ENCODE results near the gene PLCE1. TPM values are rescaled to one million over a fixed set of nuclear protein-coding genes. Genes with fewer than 3 reads are reported as not detected.

The PLCE1 gene
- total and polyA plus RNA-seq, 2 of the 4 experiments (the other 2 are of a cell fraction): 2.2 to 4.5 TPM

DNA sequence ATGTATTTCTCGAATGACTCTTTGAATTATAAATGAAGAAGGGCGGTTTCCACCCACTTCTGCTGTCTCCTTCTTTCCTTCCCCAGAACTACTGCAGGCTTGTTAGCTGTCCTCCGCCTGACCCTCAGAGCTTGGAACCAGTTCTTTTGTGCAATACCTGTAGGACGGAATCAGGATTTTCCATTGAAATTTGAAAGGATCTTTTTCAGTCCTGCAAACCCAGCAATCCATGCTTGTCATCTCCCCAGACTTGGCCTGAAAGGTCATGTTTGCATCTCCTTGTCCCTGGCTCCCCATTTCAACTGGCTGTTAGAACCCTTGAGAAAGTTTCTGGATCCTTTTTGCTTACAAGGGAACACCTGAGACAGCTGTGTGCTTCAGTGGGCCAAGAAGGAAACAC is 47.5 kb downstream of the PLCE1 start:
- H2AFZ ChIP-seq (replicated peaks; ENCODE audit: low read length, poor library complexity): no peak overlapping the region
- no peak overlapping the region for H3K56ac ChIP-seq (ENCODE audit: extremely low read depth, insufficient read depth, low read length)
- H3K4me1 ChIP-seq (ENCODE audit: control insufficient read depth, insufficient read depth, low read length): peaks cover 2% of the 10 kb centered on the region
- DNase-seq (no peak), ATAC-seq (ENCODE audit: low read depth) (no peak)
- H3K4me2 ChIP-seq (ENCODE audit: low read depth, low read length): no peak overlapping the region
- no peak overlapping the region for H3K4me3 ChIP-seq (ENCODE audit: insufficient read depth, low read depth, low read length)
- dilution Hi-C loops (cut with HindIII; ENCODE audit: low sequenced_read_pairs, unreplicated experiment) (no loop called here), in situ Hi-C loops (cut with MboI; ENCODE audit: low sequenced_read_pairs) (no loop called here), intact Hi-C loops (cut with micrococcal nuclease) (no loop called here)
- H3K9me1 ChIP-seq (ENCODE audit: insufficient read depth, low read length): 0 out of 2 replicates have a peak, but pooled peaks cover 3% of the 10 kb centered on the region
- no peak overlapping the region for H3K18ac ChIP-seq (ENCODE audit: low read depth, low read length)
- no peak overlapping the region for H2AK5ac ChIP-seq (ENCODE audit: low read depth, low read length)
- no peaks in the 10 kb centered on the region for H3K79me1 ChIP-seq (ENCODE audit: low read depth in 1 of 2, low read length in 2 of 2)
- H3K36me3 ChIP-seq (ENCODE audit: control insufficient read depth, insufficient read depth, low read length): no peaks in the 10 kb centered on the region
- no peaks in the 10 kb centered on the region for H4K20me1 ChIP-seq (ENCODE audit: insufficient read depth, low read length)
- H3K27me3 ChIP-seq (ENCODE audit: control insufficient read depth, insufficient read depth, low read length): no peaks in the 10 kb centered on the region
- no peak overlapping the region for H3K4ac ChIP-seq (ENCODE audit: low read depth, low read length)
- no peak overlapping the region for H2AK9ac ChIP-seq (replicated peaks; ENCODE audit: low read depth, low read length, poor library complexity)
- no peak overlapping the region for H3K9ac ChIP-seq (ENCODE audit: low read depth, low read length)
- TF ChIP-seq USF2 (IDR thresholded peaks at IDR 0.05; ENCODE audit: low read depth, low read length): no peak
- TF ChIP-seq FOS (IDR thresholded peaks at IDR 0.05; ENCODE audit: low read depth, low read length): no peak
- no peak for TF ChIP-seq MAFK (IDR thresholded peaks at IDR 0.05; ENCODE audit: low read depth, low read length)
- TF ChIP-seq CEBPB (IDR thresholded peaks at IDR 0.05; ENCODE audit: low read depth, low read length): no peak
- TF ChIP-seq MXI1 (IDR thresholded peaks at IDR 0.05; ENCODE audit: borderline replicate concordance, low read depth, low read length): no peak
- no peak for TF ChIP-seq RCOR1 (IDR thresholded peaks at IDR 0.05; ENCODE audit: insufficient replicate concordance, low read length)
- no peak for TF ChIP-seq POLR2A (IDR thresholded peaks at IDR 0.05; ENCODE audit: low read depth, low read length)
- no peak for TF ChIP-seq MAZ (IDR thresholded peaks at IDR 0.05; ENCODE audit: borderline replicate concordance, low read depth, low read length)
- TF ChIP-seq, protein P1, sequence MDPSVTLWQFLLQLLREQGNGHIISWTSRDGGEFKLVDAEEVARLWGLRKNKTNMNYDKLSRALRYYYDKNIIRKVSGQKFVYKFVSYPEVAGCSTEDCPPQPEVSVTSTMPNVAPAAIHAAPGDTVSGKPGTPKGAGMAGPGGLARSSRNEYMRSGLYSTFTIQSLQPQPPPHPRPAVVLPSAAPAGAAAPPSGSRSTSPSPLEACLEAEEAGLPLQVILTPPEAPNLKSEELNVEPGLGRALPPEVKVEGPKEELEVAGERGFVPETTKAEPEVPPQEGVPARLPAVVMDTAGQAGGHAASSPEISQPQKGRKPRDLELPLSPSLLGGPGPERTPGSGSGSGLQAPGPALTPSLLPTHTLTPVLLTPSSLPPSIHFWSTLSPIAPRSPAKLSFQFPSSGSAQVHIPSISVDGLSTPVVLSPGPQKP (IDR thresholded peaks at IDR 0.05; ENCODE audit: borderline replicate concordance, low read depth, low read length): no peak
- no peak for TF ChIP-seq CHD1 (IDR thresholded peaks at IDR 0.05; ENCODE audit: low read depth, low read length)
- H3K23ac ChIP-seq (ENCODE audit: low read depth, low read length): no peak overlapping the region
- no peak overlapping the region for H4K5ac ChIP-seq (ENCODE audit: low read depth, low read length)
- no peak overlapping the region for H2BK5ac ChIP-seq (ENCODE audit: low read depth, low read length, poor library complexity, severe bottlenecking)
- H3K27ac ChIP-seq (ENCODE audit: insufficient read depth, low read length): no peak overlapping the region
- H4K91ac ChIP-seq (ENCODE audit: insufficient read depth, low read depth, low read length): no peak overlapping the region
- BruUV-seq (replicated peaks): no TSS peak
- H2BK20ac ChIP-seq (ENCODE audit: low read depth, low read length): no peak overlapping the region
- no peak overlapping the region for H4K8ac ChIP-seq (ENCODE audit: low read depth in 2 of 2, low read length in 2 of 2)
- WGBS, 2 experiments (ENCODE audit: extremely low coverage in 2 of 2, insufficient read length in 1 of 2): no CpG with 5 or more reads among the region's 4 CpGs
- no peak overlapping the region for H2BK120ac ChIP-seq (ENCODE audit: low read depth, low read length)
- POLR2A ChIA-PET (ENCODE audit: unreplicated experiment): no interaction called here
- H3K9me3 ChIP-seq (ENCODE audit: control insufficient read depth, insufficient read depth, low read length): no peaks in the 10 kb centered on the region
- CTCF ChIA-PET: interaction anchor here (0.6 kb wide), 1 partner anchor 55 kb away, joined by 4 read pairs; no protein-coding TSS in a partner anchor
- no peak overlapping the region for H3K14ac ChIP-seq (replicated peaks; ENCODE audit: low read depth, low read length)
- no peak overlapping the region for H2BK15ac ChIP-seq (ENCODE audit: low read depth, low read length)
